Islet precursor cell (in vitro differentiated cells): ENCODE data around the gene PHF20.
A peak's percentile ranks its signal among the peaks of the same experiment; 100 is the strongest.
"Not testable (repeated sequence)": the region's sequence is repeated elsewhere in the genome, so short reads cannot be mapped to it uniquely, and the experiment has no call there.

Source experiments
- DNase-seq: peaks from one replicate; pipeline ENCODE4 v3.0.0-alpha.2; 2018

Gene PHF20

GRCh38 chr20:35842361-35842760 lies 70.5 kb downstream of the PHF20 start:
- no peak for DNase-seq

- DNase-seq = not testable (repeated sequence)
Measured at GRCh38 chr20:35843894-35844293, 72.1 kb downstream of the PHF20 start.

GRCh38 chr20:35845561-35845960 lies 73.7 kb downstream of the PHF20 start:
- DNase-seq = no peak

- DNase-seq = no peak
Measured at GRCh38 chr20:35849706-35850105, 77.9 kb downstream of the PHF20 start.

GRCh38 chr20:35851659-35852058 lies 79.8 kb downstream of the PHF20 start:
- not testable (repeated sequence) for DNase-seq

GRCh38 chr20:35854713-35855348 lies 83.0 kb downstream of the PHF20 start:
- DNase-seq = no peak

- not testable (repeated sequence) for DNase-seq
Measured at GRCh38 chr20:35855641-35856040, 83.8 kb downstream of the PHF20 start.

- peak; percentile 76 for DNase-seq
Measured at GRCh38 chr20:35856866-35857265, 85.1 kb downstream of the PHF20 start.

- no peak for DNase-seq
Measured at GRCh38 chr20:35866418-35867202, 94.8 kb downstream of the PHF20 start.

- DNase-seq = no peak
Measured at GRCh38 chr20:35870541-35871258, 98.9 kb downstream of the PHF20 start.

- no peak for DNase-seq
Measured at GRCh38 chr20:35871259-35871771, 99.5 kb downstream of the PHF20 start.

GRCh38 chr20:35876033-35876320 lies 104.2 kb downstream of the PHF20 start:
- DNase-seq = no peak

- DNase-seq = no peak
Measured at GRCh38 chr20:35877611-35878010, 105.8 kb downstream of the PHF20 start.

- no peak for DNase-seq
Measured at GRCh38 chr20:35878113-35878625, 106.4 kb downstream of the PHF20 start.

- no peak for DNase-seq
Measured at GRCh38 chr20:35881676-35882075, 109.9 kb downstream of the PHF20 start.

- not testable (repeated sequence) for DNase-seq
Measured at GRCh38 chr20:35882427-35883161, 110.8 kb downstream of the PHF20 start.

GRCh38 chr20:35883336-35883777 lies 111.5 kb downstream of the PHF20 start:
- no peak for DNase-seq

- peak; percentile 91 for DNase-seq
Measured at GRCh38 chr20:35883778-35884540, 112.1 kb downstream of the PHF20 start.

GRCh38 chr20:35884541-35884865 lies 112.7 kb downstream of the PHF20 start:
- DNase-seq = no peak

GRCh38 chr20:35885212-35885611 lies 113.4 kb downstream of the PHF20 start:
- DNase-seq = no peak

GRCh38 chr20:35886537-35886936 lies 114.7 kb downstream of the PHF20 start:
- DNase-seq = peak; percentile 84
